Cortex of kidney (tissue), 1 donor: ENCODE data around the gene KLRF2.

Experiments used
- DNase-seq: peaks from one replicate; lab custom pipeline; 2025; lab: John Stamatoyannopoulos, UW

Gene KLRF2

GRCh38 chr12:9888665-9889273, 7.5 kb downstream of the KLRF2 start:
- DNase-seq, result no peak

- DNase-seq, result no peak
These were observed 14.1 kb downstream of the KLRF2 start for GRCh38 chr12:9895215-9895971.

GRCh38 chr12:9897535-9897934, 16.2 kb downstream of the KLRF2 start:
- DNase-seq, result no peak

GRCh38 chr12:9899209-9899608, 17.9 kb downstream of the KLRF2 start:
- DNase-seq, result no peak

- DNase-seq, result no peak
These were observed 19.6 kb downstream of the KLRF2 start for GRCh38 chr12:9900930-9901329.

- DNase-seq, result no peak
These were observed 21.4 kb downstream of the KLRF2 start for GRCh38 chr12:9902539-9903228.

- no peak for DNase-seq
These were observed 25.6 kb downstream of the KLRF2 start for GRCh38 chr12:9906873-9907272.

GRCh38 chr12:9907769-9908168, 26.5 kb downstream of the KLRF2 start:
- no peak for DNase-seq

- DNase-seq, result no peak
These were observed 27.1 kb downstream of the KLRF2 start for GRCh38 chr12:9908350-9908749.

GRCh38 chr12:9909724-9910123, 28.4 kb downstream of the KLRF2 start:
- no peak for DNase-seq

GRCh38 chr12:9910716-9911421, 29.6 kb downstream of the KLRF2 start:
- DNase-seq, result no peak

- DNase-seq, result no peak
These were observed 30.4 kb downstream of the KLRF2 start for GRCh38 chr12:9911708-9912107.

GRCh38 chr12:9919443-9919842, 38.2 kb downstream of the KLRF2 start:
- no peak for DNase-seq

GRCh38 chr12:9920451-9920850, 39.2 kb downstream of the KLRF2 start:
- no peak for DNase-seq

GRCh38 chr12:9922429-9922828, 41.1 kb downstream of the KLRF2 start:
- no peak for DNase-seq

GRCh38 chr12:9925705-9926393, 44.6 kb downstream of the KLRF2 start:
- DNase-seq, result no peak

GRCh38 chr12:9926876-9927275, 45.6 kb downstream of the KLRF2 start:
- DNase-seq, result no peak

GRCh38 chr12:9928607-9929006, 47.3 kb downstream of the KLRF2 start:
- DNase-seq, result no peak

- DNase-seq, result no peak
These were observed 50.0 kb downstream of the KLRF2 start for GRCh38 chr12:9931245-9931644.

- DNase-seq, result no peak
These were observed 51.0 kb downstream of the KLRF2 start, which contains the start of gene CLEC2A for GRCh38 chr12:9932270-9932669. CLEC2A (minus strand) TSS chr12:9932370; CDS start chr12:9932329, 41 bp downstream.

GRCh38 chr12:9933958-9934357, 52.7 kb downstream of the KLRF2 start:
- no peak for DNase-seq

- no peak for DNase-seq
These were observed 53.7 kb downstream of the KLRF2 start for GRCh38 chr12:9935026-9935425.
